SU-DHL-6 (cell line): Measurements from ENCODE around the gene TOLLIP.

ENCODE experiments used
- CTCF ChIP-seq: fragments of 200-600 bp; sonication (generic); IDR thresholded peaks from one replicate; pipeline ENCODE4 v1.5.1; 2017; ENCODE audit warnings: antibody characterized with exemption, mild to moderate bottlenecking, low read length, moderate library complexity; ENCODE audit not compliant: insufficient read depth, poor library complexity, severe bottlenecking
- EZH2phosphoT487 ChIP-seq: fragments of 200-600 bp; sonication (generic), shearing (Covaris generic); conservative IDR thresholded peaks from 2 replicates; pipeline ENCODE4 v1.6.1; 2018; ENCODE audit warnings: mild to moderate bottlenecking, antibody characterized with exemption, low read length, moderate library complexity, mixed read lengths

- TF ChIP-seq CTCF = no peak
- no peak for TF ChIP-seq EZH2phosphoT487
Observed at GRCh38 chr11:1238767-1239595, 70.5 kb downstream of the TOLLIP start.
